GM10266 (cell line): ENCODE results near the gene NTN5.

ENCODE experiments used
- DNase-seq: peaks from one replicate; pipeline ENCODE4 v3.0.0; 2012; ENCODE audit errors: extremely low spot score
- CTCF ChIP-seq: IDR thresholded peaks from 2 replicates; pipeline ENCODE4 v1.5.1; 2012; ENCODE audit warnings: mild to moderate bottlenecking, low read depth; ENCODE audit not compliant: control insufficient read depth, insufficient read depth; ENCODE audit errors: missing control alignments

NTN5 gene

DNA sequence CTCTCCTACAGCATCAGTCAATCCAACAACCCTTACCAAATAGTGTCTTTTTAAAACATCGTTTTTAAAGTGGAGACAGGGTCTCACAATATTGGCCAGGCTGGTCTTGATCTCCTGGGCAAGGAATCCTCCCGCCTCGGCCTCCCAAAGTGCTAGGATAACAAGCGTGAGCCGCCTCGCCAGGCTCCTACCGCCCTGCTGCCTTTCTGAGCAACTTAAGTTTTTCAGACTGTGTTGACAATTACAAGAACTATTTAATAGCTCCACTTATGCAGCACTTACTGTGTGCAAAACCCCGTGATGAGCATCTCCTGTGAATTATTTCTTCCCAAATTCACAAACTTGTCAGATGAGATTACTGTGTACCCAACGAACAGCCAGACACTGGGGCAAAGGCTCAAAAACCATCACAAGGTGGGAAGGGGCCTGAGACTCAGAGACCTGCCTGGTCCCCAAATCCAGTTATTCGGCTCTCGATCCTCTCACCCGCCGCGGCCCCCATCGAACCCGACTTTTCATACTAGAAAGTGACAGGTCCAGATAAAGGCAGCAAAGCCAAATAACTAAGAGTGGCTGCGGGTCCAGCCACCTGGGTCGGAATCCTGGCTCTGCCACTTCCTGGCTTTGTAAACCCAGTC lies 54.4 kb downstream of the NTN5 start:
- no peak for DNase-seq
- TF ChIP-seq CTCF = no peak

- TF ChIP-seq CTCF = no peak
- no peak for DNase-seq
Measured at GRCh38 chr19:48617146-48617937, 55.5 kb downstream of the NTN5 start.

GRCh38 chr19:48616491-48617056 lies 56.2 kb downstream of the NTN5 start:
- TF ChIP-seq CTCF = no peak
- DNase-seq = no peak

GRCh38 chr19:48616041-48616436 lies 56.8 kb downstream of the NTN5 start:
- no peak for TF ChIP-seq CTCF
- no peak for DNase-seq

DNA sequence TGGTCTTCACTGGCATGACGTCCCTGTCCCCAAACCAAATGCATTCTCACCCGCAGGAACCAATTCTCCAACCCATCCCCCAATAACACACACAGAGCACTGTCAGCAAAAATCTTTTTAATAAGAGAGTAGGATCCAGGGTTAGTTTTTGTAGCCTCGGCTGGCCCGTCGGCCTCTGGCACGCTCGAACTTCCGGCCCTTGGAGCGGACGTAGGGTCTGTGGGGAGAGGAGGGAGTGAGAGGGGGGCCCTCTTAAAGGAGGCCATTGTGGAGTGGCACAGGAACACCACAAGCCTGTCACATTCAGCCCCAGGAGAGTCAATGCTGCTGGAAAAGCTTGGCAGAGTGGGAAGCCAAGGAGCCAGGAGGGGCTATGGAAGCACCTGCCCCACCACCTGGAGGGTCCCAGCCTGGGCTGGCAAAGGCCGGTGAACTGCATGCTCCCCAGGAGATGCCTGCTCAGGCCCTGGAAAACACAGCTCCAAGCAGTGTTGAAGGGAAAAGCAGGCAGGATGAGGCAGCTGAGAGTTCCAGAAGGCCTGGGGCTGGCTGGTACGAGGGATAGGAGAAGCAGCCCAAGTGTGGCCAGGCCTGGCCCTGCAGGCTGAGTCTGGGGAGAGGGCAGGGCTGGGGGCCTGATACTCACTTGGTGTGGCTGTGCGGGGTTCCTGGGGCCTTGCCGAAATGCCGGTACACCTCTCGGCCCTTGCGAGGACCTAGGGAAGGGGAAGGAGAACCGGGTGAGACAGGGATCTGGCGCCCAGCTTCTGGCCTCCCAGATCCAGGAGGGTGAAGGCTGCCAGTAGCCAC lies 57.4 kb downstream of the NTN5 start:
- no peak for TF ChIP-seq CTCF
- no peak for DNase-seq

DNA sequence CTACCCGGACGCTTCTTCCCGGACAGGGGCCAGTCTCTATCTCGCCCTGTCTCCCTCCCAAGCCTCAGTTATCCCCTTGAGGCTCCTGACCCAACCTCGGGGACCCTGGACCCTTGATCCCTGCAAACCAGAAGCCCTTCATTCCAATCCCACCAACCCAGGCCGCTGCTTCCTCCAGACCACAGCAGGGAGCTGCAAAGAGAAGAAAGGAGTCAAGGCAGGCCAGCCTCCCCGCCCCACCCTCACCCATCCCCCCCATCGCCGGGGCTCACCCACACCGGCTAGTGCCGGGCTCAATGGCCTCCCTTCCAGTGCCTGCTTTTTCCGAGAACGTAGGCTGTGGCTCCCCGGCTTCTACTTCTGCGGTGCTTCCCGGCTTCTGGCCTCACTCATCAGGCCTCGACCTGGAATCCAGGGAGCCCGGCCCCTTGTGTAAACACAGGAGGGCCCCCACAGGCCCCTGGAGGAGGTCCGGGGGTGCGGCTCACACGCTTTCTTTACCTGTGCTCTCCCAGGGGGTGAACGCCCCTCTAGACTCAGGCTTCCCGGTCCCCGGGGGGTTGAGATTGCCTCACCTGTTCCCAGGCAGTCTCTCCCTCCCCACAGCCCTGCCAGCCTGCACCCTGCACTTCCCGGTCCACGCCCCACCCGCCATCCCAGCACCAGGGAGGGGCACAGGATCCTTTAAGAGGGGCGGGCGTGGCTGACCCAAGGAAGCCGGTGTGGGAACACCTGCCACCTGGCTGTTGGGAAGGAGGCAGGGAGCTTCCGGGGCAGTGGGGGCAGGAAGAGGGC lies 58.2 kb downstream of the NTN5 start, which contains the start of gene FAM83E:
Gene FAM83E (minus strand): TSS at position 641 of the 795 bp plus-strand sequence. CDS start 1,704 bp downstream, outside the sequence.
- TF ChIP-seq CTCF = no peak
- DNase-seq = no peak
